GM23338 (cell line): ENCODE results near the gene ALOX15. TPM values are rescaled to one million over a fixed set of nuclear protein-coding genes. Genes with fewer than 3 reads are reported as not detected.
A peak's percentile ranks its signal among the peaks of the same experiment; 100 is the strongest.

Experiments used
- ATAC-seq: fragments of 200-7000 bp; cut with Tn5 transposase; 3 replicates; pipeline ENCODE4 v1.9.1; 2020
- DNase-seq: peaks from one replicate; pipeline ENCODE4 v3.0.0-alpha.2; 2015; ENCODE audit warnings: low spot score
- H2AFZ ChIP-seq: fragments of 200-600 bp; sonication (generic); 2 replicates; pipeline ENCODE4 v1.8.0; 2016; ENCODE audit warnings: antibody characterized with exemption, mild to moderate bottlenecking, moderate library complexity
- H3F3A ChIP-seq: fragments of 200-600 bp; sonication (generic); replicated peaks from 2 replicates; pipeline ENCODE4 v1.8.0; 2017; ENCODE audit warnings: antibody characterized with exemption, mixed run types, low read depth
- H3K27ac ChIP-seq: fragments of 200-600 bp; sonication (generic); 2 replicates; pipeline ENCODE4 v1.6.1; 2016; ENCODE audit warnings: low read depth
- H3K27me3 ChIP-seq: fragments of 200-600 bp; sonication (generic); 2 replicates; pipeline ENCODE4 v1.8.0; 2016; ENCODE audit warnings: mild to moderate bottlenecking, mixed run types, moderate library complexity; ENCODE audit not compliant: insufficient read depth
- H3K36me3 ChIP-seq: fragments of 200-600 bp; sonication (generic); 2 replicates; pipeline ENCODE4 v1.8.0; 2016; ENCODE audit warnings: mild to moderate bottlenecking; ENCODE audit not compliant: insufficient read depth
- H3K4me1 ChIP-seq: fragments of 200-600 bp; sonication (generic); 2 replicates; pipeline ENCODE4 v1.8.0; 2016; ENCODE audit warnings: mild to moderate bottlenecking, moderate library complexity; ENCODE audit not compliant: insufficient read depth
- H3K4me2 ChIP-seq: fragments of 200-600 bp; sonication (generic); 2 replicates; pipeline ENCODE4 v1.7.1; 2017; ENCODE audit warnings: mixed run types
- H3K4me3 ChIP-seq: fragments of 200-600 bp; sonication (generic); 2 replicates; pipeline ENCODE4 v1.6.1; 2016; ENCODE audit warnings: mixed run types
- H3K79me2 ChIP-seq: fragments of 200-600 bp; sonication (generic); replicated peaks from 2 replicates; pipeline ENCODE4 v1.8.0; 2017; ENCODE audit warnings: mild to moderate bottlenecking; ENCODE audit not compliant: insufficient read depth
- H3K9me2 ChIP-seq: fragments of 200-600 bp; sonication (generic); 2 replicates; pipeline ENCODE4 v1.8.0; 2017; ENCODE audit not compliant: insufficient read depth
- H4K20me1 ChIP-seq: fragments of 200-600 bp; sonication (generic); replicated peaks from 2 replicates; pipeline ENCODE4 v1.8.0; 2017; ENCODE audit warnings: mild to moderate bottlenecking; ENCODE audit not compliant: insufficient read depth
- H3K27ac Mint-ChIP-seq: 2 replicates; pipeline ENCODE4 v1.8.0; 2020; ENCODE audit warnings: inconsistent platforms, mild to moderate bottlenecking, moderate library complexity, mixed read lengths
- H3K27me3 Mint-ChIP-seq: 3 replicates; pipeline ENCODE4 v1.8.0; 2022; ENCODE audit warnings: low read depth, mild to moderate bottlenecking, moderate library complexity, mixed read lengths, inconsistent platforms; ENCODE audit not compliant: insufficient read depth, poor library complexity
- H3K36me3 Mint-ChIP-seq: 3 replicates; pipeline ENCODE4 v1.8.0; 2021; ENCODE audit warnings: low read depth, mild to moderate bottlenecking, inconsistent platforms, moderate library complexity, mixed read lengths
- H3K4me1 Mint-ChIP-seq: 3 replicates; pipeline ENCODE4 v1.8.0; 2020; ENCODE audit warnings: mild to moderate bottlenecking, inconsistent platforms, mixed read lengths
- H3K4me3 Mint-ChIP-seq: 3 replicates; pipeline ENCODE4 v1.8.0; 2021; ENCODE audit warnings: moderate library complexity, mild to moderate bottlenecking, inconsistent platforms, mixed read lengths
- H3K9me3 Mint-ChIP-seq: 3 replicates; pipeline ENCODE4 v1.8.0; 2020; ENCODE audit warnings: moderate library complexity, mild to moderate bottlenecking, inconsistent platforms, mixed read lengths
- CREB1 ChIP-seq: fragments of 250-450 bp; sonication (Bioruptor Pico); IDR thresholded peaks from 2 replicates; pipeline ENCODE4 v1.5.0; 2020; ENCODE audit warnings: low read depth, mild to moderate bottlenecking, moderate library complexity
- EZH2 ChIP-seq: fragments of 200-600 bp; sonication (generic); IDR thresholded peaks from one replicate; pipeline ENCODE4 v1.8.0; 2017; ENCODE audit warnings: antibody characterized with exemption, mild to moderate bottlenecking, low read depth; ENCODE audit not compliant: unreplicated experiment
- EZH2phosphoT487 ChIP-seq: fragments of 200-600 bp; sonication (generic); IDR thresholded peaks from one replicate; pipeline ENCODE4 v1.8.1; 2018; ENCODE audit warnings: antibody characterized with exemption; ENCODE audit not compliant: unreplicated experiment
- JUNB ChIP-seq: IDR thresholded peaks from one replicate; pipeline ENCODE4 v1.6.1; 2016; ENCODE audit warnings: antibody characterized with exemption; ENCODE audit not compliant: unreplicated experiment
- NANOG ChIP-seq: IDR thresholded peaks from 2 replicates; pipeline ENCODE4 v1.6.1; 2016; ENCODE audit warnings: antibody characterized with exemption, borderline replicate concordance
- STAT1 ChIP-seq: IDR thresholded peaks from one replicate; pipeline ENCODE4 v1.6.1; 2016; ENCODE audit warnings: antibody characterized with exemption; ENCODE audit not compliant: unreplicated experiment
- ZNF114 ChIP-seq: fragments of 250-450 bp; sonication (Bioruptor Pico); IDR thresholded peaks from 2 replicates; pipeline ENCODE4 v1.5.0; 2020; ENCODE audit warnings: mild to moderate bottlenecking, moderate library complexity
- ZNF331 ChIP-seq: fragments of 250-450 bp; sonication (Bioruptor Pico); IDR thresholded peaks from 2 replicates; pipeline ENCODE4 v1.5.0; 2020; ENCODE audit warnings: low read depth, mild to moderate bottlenecking, moderate library complexity
- ZNF462 ChIP-seq: fragments of 250-450 bp; sonication (Bioruptor Pico); IDR thresholded peaks from 2 replicates; pipeline ENCODE4 v1.5.0; 2020; ENCODE audit warnings: mild to moderate bottlenecking, moderate library complexity
- polyA plus RNA-seq: library from polyadenylated mRNA; unstranded; fragments of >200 nt; fragmentation: Nextera tagmentation; extraction: Ambion mirVana; gene quantifications from 2 replicates; pipeline ENCODE4 v1.2.1, GENCODE V29; 2016
- total RNA-seq: library from RNA; depleted of rRNA; stranded (reverse); fragments of >200 nt; shearing (Covaris generic); gene quantifications from 2 replicates; pipeline ENCODE4 v1.2.3, GENCODE V29; 2014
- TF ChIP-seq, protein P1 (sequence below), 2 experiments: fragments of 200-600 bp in 1 of 2; sonication (generic) in 1 of 2; conservative IDR thresholded peaks; 2 replicates each; pipeline versions ENCODE4 v1.5.1 to v1.6.1; 2016 to 2017; ENCODE audit warnings: antibody characterized with exemption in 2 of 2, low read depth in 2 of 2, mild to moderate bottlenecking in 2 of 2, moderate library complexity in 1 of 2
- TF ChIP-seq, protein P2 (sequence below): IDR thresholded peaks from one replicate; pipeline ENCODE4 v1.6.1; 2018; ENCODE audit warnings: antibody characterized with exemption; ENCODE audit not compliant: unreplicated experiment

The ALOX15 gene
- total and polyA plus RNA-seq, 2 experiments from 2014 or later, result 1.2 to 1.4 TPM

DNA sequence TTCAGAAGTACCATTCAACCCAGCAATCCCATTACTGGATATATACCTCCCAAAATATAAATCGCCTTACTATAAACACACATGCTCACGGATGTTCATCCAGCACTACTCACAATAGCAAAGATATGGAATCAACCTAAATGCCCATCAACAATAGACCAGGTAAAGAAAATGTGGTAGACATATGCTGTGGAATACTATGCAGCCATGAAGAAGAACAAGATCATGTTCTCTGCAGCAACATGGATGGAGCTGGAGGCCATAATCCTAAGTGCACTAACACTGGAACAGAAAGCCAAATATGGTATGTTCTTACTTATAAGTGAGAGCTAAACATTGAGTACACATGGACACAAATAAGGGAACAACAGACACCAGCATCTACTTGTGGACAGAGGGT lies 7.8 kb downstream of the ALOX15 start (continued):
- TF ChIP-seq ZNF462 (CRISPR knock-in tag) (no peak), STAT1 (no peak), EZH2 (no peak), ZNF114 (CRISPR knock-in tag) (no peak)
- TF ChIP-seq, protein P1, sequence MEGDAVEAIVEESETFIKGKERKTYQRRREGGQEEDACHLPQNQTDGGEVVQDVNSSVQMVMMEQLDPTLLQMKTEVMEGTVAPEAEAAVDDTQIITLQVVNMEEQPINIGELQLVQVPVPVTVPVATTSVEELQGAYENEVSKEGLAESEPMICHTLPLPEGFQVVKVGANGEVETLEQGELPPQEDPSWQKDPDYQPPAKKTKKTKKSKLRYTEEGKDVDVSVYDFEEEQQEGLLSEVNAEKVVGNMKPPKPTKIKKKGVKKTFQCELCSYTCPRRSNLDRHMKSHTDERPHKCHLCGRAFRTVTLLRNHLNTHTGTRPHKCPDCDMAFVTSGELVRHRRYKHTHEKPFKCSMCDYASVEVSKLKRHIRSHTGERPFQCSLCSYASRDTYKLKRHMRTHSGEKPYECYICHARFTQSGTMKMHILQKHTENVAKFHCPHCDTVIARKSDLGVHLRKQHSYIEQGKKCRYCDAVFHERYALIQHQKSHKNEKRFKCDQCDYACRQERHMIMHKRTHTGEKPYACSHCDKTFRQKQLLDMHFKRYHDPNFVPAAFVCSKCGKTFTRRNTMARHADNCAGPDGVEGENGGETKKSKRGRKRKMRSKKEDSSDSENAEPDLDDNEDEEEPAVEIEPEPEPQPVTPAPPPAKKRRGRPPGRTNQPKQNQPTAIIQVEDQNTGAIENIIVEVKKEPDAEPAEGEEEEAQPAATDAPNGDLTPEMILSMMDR (conservative IDR thresholded peaks at IDR 0.05; ENCODE audit: low read depth in 2 of 2), result no peak

- H3K9me3 Mint-ChIP-seq, result no peaks in the 10 kb centered on the region; the same call in 2 of the 3 replicates
- TF ChIP-seq EZH2phosphoT487 (no peak), CREB1 (no peak), ZNF114 (CRISPR knock-in tag) (no peak), JUNB (no peak), STAT1 (no peak), ZNF331 (no peak), EZH2 (no peak), NANOG (no peak)
- TF ChIP-seq, protein P2, sequence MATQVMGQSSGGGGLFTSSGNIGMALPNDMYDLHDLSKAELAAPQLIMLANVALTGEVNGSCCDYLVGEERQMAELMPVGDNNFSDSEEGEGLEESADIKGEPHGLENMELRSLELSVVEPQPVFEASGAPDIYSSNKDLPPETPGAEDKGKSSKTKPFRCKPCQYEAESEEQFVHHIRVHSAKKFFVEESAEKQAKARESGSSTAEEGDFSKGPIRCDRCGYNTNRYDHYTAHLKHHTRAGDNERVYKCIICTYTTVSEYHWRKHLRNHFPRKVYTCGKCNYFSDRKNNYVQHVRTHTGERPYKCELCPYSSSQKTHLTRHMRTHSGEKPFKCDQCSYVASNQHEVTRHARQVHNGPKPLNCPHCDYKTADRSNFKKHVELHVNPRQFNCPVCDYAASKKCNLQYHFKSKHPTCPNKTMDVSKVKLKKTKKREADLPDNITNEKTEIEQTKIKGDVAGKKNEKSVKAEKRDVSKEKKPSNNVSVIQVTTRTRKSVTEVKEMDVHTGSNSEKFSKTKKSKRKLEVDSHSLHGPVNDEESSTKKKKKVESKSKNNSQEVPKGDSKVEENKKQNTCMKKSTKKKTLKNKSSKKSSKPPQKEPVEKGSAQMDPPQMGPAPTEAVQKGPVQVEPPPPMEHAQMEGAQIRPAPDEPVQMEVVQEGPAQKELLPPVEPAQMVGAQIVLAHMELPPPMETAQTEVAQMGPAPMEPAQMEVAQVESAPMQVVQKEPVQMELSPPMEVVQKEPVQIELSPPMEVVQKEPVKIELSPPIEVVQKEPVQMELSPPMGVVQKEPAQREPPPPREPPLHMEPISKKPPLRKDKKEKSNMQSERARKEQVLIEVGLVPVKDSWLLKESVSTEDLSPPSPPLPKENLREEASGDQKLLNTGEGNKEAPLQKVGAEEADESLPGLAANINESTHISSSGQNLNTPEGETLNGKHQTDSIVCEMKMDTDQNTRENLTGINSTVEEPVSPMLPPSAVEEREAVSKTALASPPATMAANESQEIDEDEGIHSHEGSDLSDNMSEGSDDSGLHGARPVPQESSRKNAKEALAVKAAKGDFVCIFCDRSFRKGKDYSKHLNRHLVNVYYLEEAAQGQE, result no peak
- TF ChIP-seq, protein P1 (conservative IDR thresholded peaks at IDR 0.05; ENCODE audit: low read depth in 2 of 2), result no peak
Observed at GRCh38 chr17:4632581-4632920, 8.9 kb downstream of the ALOX15 start.

More at GRCh38 chr17:4632581-4632920, 8.9 kb downstream of the ALOX15 start:
- Mint-ChIP-seq H3K4me1 (peaks cover 37% of the 10 kb centered on the region), H3K27me3 (peaks cover 26% of the 10 kb centered on the region), H3K4me3 (no peak overlapping the region), H3K27ac (peak overlapping the region; percentile 63; the same call in 1 of the 2 replicates), H3K36me3 (no peaks in the 10 kb centered on the region; the same call in 2 of the 3 replicates)
- ATAC-seq (peak; percentile 33), DNase-seq (no peak)
- no peaks in the 10 kb centered on the region for H3K36me3 ChIP-seq
- H3F3A ChIP-seq, result peaks cover 3% of the 10 kb centered on the region; the same call in 1 of the 2 replicates
- H2AFZ ChIP-seq, result peak overlapping the region; percentile 93; the same call in 1 of the 2 replicates
- no peak overlapping the region; the same call in 1 of the 2 replicates for H3K27ac ChIP-seq
- H4K20me1 ChIP-seq, result no peaks in the 10 kb centered on the region
- peaks cover 20% of the 10 kb centered on the region for H3K4me1 ChIP-seq
- H3K79me2 ChIP-seq, result no peaks in the 10 kb centered on the region
- peak overlapping the region; percentile 11; the same call in 1 of the 2 replicates for H3K4me2 ChIP-seq
- peaks cover 20% of the 10 kb centered on the region for H3K27me3 ChIP-seq
- H3K9me2 ChIP-seq, result no peaks in the 10 kb centered on the region
- H3K4me3 ChIP-seq, result no peak overlapping the region
